KMS-11 (cell line): Measurements from ENCODE around the gene GALNT2.

ENCODE experiments used
- H2AFZ ChIP-seq: fragments of 200-600 bp; sonication (generic); 2 replicates; pipeline ENCODE4 v1.6.1; 2016; ENCODE audit warnings: antibody characterized with exemption, mixed run types, low read depth
- H3K27ac ChIP-seq: fragments of 200-600 bp; sonication (generic); 2 replicates; pipeline ENCODE4 v1.6.1; 2016; ENCODE audit warnings: mild to moderate bottlenecking, mixed run types
- H3K27me3 ChIP-seq: fragments of 200-600 bp; sonication (generic); 2 replicates; pipeline ENCODE4 v1.6.1; 2017; ENCODE audit warnings: mild to moderate bottlenecking, low read depth, mixed run types, moderate library complexity; ENCODE audit not compliant: insufficient read depth
- H3K36me3 ChIP-seq: fragments of 200-600 bp; sonication (generic); 2 replicates; pipeline ENCODE4 v1.6.1; 2017; ENCODE audit warnings: mild to moderate bottlenecking, mixed run types; ENCODE audit not compliant: insufficient read depth
- H3K4me1 ChIP-seq: fragments of 200-600 bp; sonication (generic); 2 replicates; pipeline ENCODE4 v1.6.1; 2016; ENCODE audit warnings: mild to moderate bottlenecking, low read depth, mixed run types; ENCODE audit not compliant: poor library complexity, severe bottlenecking
- H3K4me2 ChIP-seq: fragments of 200-600 bp; sonication (generic); 2 replicates; pipeline ENCODE4 v1.7.0; 2016; ENCODE audit warnings: mild to moderate bottlenecking, mixed run types
- H3K4me3 ChIP-seq: fragments of 200-600 bp; sonication (generic); IDR thresholded peaks from 2 replicates; pipeline ENCODE4 v1.6.1; 2017; ENCODE audit warnings: low read depth, low read length, mixed read lengths; ENCODE audit not compliant: insufficient read depth
- H3K79me2 ChIP-seq: fragments of 200-600 bp; sonication (generic); 2 replicates; pipeline ENCODE4 v1.6.1; 2016; ENCODE audit warnings: low read depth, mixed run types; ENCODE audit not compliant: insufficient read depth
- H3K9ac ChIP-seq: fragments of 200-600 bp; sonication (generic); 2 replicates; pipeline ENCODE4 v1.6.1; 2016; ENCODE audit warnings: mild to moderate bottlenecking, mixed run types
- H4K20me1 ChIP-seq: fragments of 200-600 bp; sonication (generic); 2 replicates; pipeline ENCODE4 v1.6.1; 2016; ENCODE audit warnings: mild to moderate bottlenecking, mixed run types; ENCODE audit not compliant: insufficient read depth
- TF ChIP-seq, protein P1 (sequence below): fragments of 200-600 bp; sonication (generic); conservative IDR thresholded peaks from 2 replicates; pipeline ENCODE4 v1.6.1; 2017; ENCODE audit warnings: low read depth, mild to moderate bottlenecking, antibody characterized with exemption, low read length, moderate library complexity, mixed read lengths

GALNT2 gene

DNA sequence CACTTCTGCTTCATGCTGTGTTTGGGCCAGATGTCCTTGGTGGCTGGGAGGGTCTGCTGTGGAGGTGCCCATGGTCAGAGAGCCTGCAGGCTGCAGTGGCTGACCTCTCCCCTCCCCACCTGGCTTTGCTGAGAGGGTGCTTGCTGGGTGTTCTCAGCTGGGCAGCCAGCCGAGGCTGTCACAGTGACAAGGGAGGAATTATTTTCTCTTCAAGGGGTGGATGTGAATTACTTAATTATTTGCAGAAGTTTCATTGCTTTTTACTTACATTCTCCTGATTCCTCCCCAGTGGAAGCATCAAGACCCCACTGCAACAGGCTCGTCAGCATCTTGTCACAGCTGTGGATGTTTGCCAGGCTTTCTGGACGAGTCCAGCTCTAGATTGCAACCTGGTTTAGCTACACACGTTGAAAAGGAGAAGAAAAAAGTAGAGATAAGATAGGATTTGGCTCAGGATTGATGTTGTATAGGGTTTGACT is 70.3 kb downstream of the GALNT2 start:
- Histone ChIP-seq H3K4me1 (peaks cover 74% of the 10 kb centered on the region), H3K9ac (no peak overlapping the region), H3K36me3 (no peaks in the 10 kb centered on the region), H3K79me2 (peaks cover 98% of the 10 kb centered on the region), H4K20me1 (0 out of 2 replicates have a peak, but pooled peaks cover 8% of the 10 kb centered on the region), H3K27ac (no peak overlapping the region), H2AFZ (no peak overlapping the region), H3K4me3 (no peak overlapping the region), H3K4me2 (no peak overlapping the region), H3K27me3 (no peaks in the 10 kb centered on the region)
- TF ChIP-seq, protein P1, sequence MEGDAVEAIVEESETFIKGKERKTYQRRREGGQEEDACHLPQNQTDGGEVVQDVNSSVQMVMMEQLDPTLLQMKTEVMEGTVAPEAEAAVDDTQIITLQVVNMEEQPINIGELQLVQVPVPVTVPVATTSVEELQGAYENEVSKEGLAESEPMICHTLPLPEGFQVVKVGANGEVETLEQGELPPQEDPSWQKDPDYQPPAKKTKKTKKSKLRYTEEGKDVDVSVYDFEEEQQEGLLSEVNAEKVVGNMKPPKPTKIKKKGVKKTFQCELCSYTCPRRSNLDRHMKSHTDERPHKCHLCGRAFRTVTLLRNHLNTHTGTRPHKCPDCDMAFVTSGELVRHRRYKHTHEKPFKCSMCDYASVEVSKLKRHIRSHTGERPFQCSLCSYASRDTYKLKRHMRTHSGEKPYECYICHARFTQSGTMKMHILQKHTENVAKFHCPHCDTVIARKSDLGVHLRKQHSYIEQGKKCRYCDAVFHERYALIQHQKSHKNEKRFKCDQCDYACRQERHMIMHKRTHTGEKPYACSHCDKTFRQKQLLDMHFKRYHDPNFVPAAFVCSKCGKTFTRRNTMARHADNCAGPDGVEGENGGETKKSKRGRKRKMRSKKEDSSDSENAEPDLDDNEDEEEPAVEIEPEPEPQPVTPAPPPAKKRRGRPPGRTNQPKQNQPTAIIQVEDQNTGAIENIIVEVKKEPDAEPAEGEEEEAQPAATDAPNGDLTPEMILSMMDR = no peak

DNA sequence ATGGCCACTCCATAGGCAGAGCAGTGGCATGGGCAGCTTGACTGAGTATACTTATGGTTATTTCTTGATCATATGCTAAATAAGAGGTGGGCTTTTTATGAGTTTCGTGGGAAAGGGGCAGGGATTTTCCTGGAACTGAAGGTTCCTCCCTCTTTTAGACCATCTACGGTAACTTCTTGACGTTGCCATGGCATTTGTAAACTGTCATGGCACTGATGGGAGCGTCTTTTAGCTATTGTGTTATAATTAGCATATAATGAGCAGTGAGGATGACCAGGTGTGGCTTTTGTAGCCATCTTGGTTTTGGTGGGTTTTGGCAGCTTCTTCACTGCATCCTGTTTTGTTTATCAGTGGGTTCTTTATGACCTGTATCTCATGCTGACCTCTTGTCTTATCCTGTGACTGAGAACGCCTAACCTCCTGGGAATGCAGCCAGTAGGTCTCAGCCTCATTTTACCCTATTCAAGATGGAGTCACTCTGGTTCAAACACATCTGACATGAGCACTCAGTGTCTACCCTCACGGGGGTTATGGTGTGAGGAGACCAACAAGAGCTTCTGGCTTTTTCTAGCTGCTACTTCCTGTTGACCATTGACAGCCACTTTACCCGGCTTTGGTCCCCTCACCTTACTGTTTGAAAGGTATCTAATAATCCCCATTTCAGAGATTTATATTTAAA is 71.7 kb downstream of the GALNT2 start:
- Histone ChIP-seq H3K4me3 (no peak overlapping the region), H3K4me2 (peak overlapping the region; percentile 6; the same call in 1 of the 2 replicates), H3K79me2 (peaks cover 100% of the 10 kb centered on the region), H4K20me1 (0 out of 2 replicates have a peak, but pooled peaks cover 8% of the 10 kb centered on the region), H3K27ac (no peak overlapping the region), H3K4me1 (peaks cover 74% of the 10 kb centered on the region), H2AFZ (no peak overlapping the region), H3K36me3 (no peaks in the 10 kb centered on the region), H3K27me3 (no peaks in the 10 kb centered on the region), H3K9ac (no peak overlapping the region)
- TF ChIP-seq, protein P1 = no peak

DNA sequence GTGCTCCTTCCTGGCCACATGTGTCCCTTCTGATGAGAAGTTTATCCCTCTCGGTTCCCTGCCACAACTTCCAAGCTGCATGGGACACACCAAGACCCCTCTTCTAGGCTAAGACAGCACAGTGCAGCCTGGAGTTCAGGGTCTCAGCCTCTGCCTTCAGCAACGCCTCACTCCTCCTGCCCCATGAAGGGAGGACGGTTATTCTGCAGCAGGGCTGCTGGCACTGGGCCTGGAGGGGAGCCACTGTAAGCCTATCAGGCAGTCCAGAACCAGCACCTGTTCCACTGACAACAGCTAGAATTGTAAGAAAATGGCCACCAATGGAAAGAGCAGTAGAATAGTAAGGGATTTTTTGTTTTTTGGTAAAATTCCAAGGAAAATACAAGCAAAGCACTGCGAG is 72.3 kb downstream of the GALNT2 start:
- Histone ChIP-seq H3K79me2 (peaks cover 100% of the 10 kb centered on the region), H3K9ac (no peak overlapping the region), H4K20me1 (0 out of 2 replicates have a peak, but pooled peaks cover 8% of the 10 kb centered on the region), H3K36me3 (no peaks in the 10 kb centered on the region), H3K4me1 (peaks cover 72% of the 10 kb centered on the region), H3K27me3 (no peaks in the 10 kb centered on the region), H3K4me2 (peak overlapping the region; percentile 93; the same call in 1 of the 2 replicates), H3K4me3 (no peak overlapping the region), H2AFZ (no peak overlapping the region), H3K27ac (peak overlapping the region; percentile 54; the same call in 1 of the 2 replicates)
- TF ChIP-seq, protein P1 = no peak

DNA sequence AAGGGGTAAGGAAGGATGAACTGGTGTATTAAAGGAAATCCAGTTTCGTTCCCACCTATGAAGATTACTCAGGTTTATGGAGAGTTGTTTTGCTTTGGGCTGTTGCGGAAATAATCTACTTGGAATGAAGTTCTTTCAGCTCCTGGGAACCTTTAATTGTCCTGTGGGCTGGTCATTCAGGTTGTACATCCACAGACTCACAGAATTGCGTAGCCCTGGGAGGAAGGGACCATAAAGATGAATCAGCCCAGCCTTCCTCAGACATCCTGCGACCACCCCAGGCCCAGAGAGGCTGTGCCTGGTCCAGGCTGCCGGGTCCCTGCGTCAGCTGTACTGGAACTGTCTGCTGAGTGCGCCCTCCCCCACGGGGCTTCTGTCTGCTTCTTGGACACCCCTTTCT is 72.7 kb downstream of the GALNT2 start:
- Histone ChIP-seq H3K4me2 (peak overlapping the region; percentile 93; the same call in 1 of the 2 replicates), H3K9ac (no peak overlapping the region; the same call in 1 of the 2 replicates), H2AFZ (no peak overlapping the region), H3K27me3 (no peaks in the 10 kb centered on the region), H3K36me3 (no peaks in the 10 kb centered on the region), H3K79me2 (peaks cover 100% of the 10 kb centered on the region), H3K4me1 (peaks cover 75% of the 10 kb centered on the region), H4K20me1 (0 out of 2 replicates have a peak, but pooled peaks cover 8% of the 10 kb centered on the region), H3K4me3 (no peak overlapping the region), H3K27ac (peak overlapping the region; percentile 54; the same call in 1 of the 2 replicates)
- TF ChIP-seq, protein P1 = no peak
